HG03175 (cell line): ENCODE results near the gene GPR107.

ENCODE experiments used
- ATAC-seq: cut with Tn5 transposase; IDR thresholded peaks from one replicate; pipeline ENCODE4 v1.9.1; 2021; ENCODE audit warnings: mild to moderate bottlenecking, moderate library complexity; ENCODE audit not compliant: unreplicated experiment

GPR107 gene

GRCh38 chr9:130179331-130179907, 125.7 kb downstream of the GPR107 start:
- ATAC-seq = no peak

- ATAC-seq = no peak
Observed at GRCh38 chr9:130180516-130180915, 126.8 kb downstream of the GPR107 start.

- no peak for ATAC-seq
Observed at GRCh38 chr9:130181678-130182380, 128.1 kb downstream of the GPR107 start.

GRCh38 chr9:130182381-130182909, 128.7 kb downstream of the GPR107 start:
- ATAC-seq = no peak

GRCh38 chr9:130183133-130183762, 129.5 kb downstream of the GPR107 start:
- ATAC-seq = no peak

- no peak for ATAC-seq
Observed at GRCh38 chr9:130185017-130185416, 131.3 kb downstream of the GPR107 start.

GRCh38 chr9:130185490-130186031, 131.9 kb downstream of the GPR107 start:
- ATAC-seq = no peak

GRCh38 chr9:130186051-130186450, 132.3 kb downstream of the GPR107 start:
- ATAC-seq = no peak

GRCh38 chr9:130186839-130187522, 133.3 kb downstream of the GPR107 start:
- no peak for ATAC-seq

GRCh38 chr9:130187523-130187846, 133.8 kb downstream of the GPR107 start:
- no peak for ATAC-seq

GRCh38 chr9:130188860-130189481, 135.3 kb downstream of the GPR107 start:
- ATAC-seq = no peak
